GM03348 (cell line): ENCODE data around the gene ACVR2B.

Source experiments
- DNase-seq: peaks from one replicate; pipeline ENCODE4 v3.0.0; 2012; ENCODE audit warnings: low spot score

The ACVR2B gene

DNA sequence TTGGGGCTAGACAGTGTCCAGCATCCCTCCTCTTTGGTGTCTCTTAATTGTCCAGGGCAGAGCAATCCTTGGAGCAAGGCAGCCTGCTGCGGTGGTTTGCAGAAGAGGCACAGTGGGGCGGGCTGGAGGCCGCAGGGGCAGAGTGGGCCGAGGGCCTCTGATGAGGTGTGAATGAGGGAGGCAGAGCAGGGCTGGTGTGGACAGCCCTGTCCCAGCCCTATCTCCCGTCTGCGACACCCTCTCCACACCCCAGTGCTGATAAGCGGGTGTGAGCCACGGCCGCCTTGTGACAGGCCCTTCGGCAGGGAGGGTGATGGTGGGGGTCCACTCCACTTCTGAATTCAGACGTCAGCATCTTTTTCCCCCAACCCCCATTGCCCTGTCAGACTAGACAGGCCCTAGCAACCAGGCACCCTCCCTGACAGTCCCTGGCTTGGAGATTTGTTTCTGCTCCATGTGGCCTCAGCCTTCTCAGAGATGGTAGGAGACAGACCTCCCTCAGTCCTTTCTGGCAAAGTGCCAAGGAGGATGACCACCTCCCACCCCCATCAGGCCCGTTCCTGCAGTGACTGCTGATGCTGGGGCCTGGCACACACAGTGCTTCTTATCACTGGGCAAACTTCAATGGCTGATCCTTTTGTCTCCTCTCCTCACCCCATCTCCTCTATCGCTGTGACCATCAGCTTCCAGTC is 79.7 kb downstream of the ACVR2B start:
- no peak for DNase-seq

DNA sequence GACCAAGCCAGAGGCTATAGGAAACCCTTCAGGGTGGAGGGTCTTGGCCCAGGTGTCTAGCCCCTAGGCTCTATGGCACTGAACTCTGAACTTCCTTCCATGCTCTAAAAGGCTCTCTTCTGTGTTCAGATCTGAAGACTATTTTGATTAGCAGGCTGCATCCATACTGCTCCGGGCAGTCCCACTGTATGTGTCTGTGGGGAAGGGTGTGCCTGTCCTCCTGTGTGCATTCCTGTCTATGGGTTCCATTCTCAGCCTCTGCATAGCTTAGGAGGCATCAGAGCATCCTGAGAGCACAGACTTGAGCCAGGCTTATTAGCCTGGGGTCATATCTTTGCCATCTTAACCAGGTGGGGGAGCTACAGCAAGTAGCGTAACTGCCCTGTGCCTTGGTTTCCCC is 80.5 kb downstream of the ACVR2B start:
- DNase-seq: no peak

- no peak for DNase-seq
These were observed 80.9 kb downstream of the ACVR2B start for GRCh38 chr3:38534604-38535003.

DNA sequence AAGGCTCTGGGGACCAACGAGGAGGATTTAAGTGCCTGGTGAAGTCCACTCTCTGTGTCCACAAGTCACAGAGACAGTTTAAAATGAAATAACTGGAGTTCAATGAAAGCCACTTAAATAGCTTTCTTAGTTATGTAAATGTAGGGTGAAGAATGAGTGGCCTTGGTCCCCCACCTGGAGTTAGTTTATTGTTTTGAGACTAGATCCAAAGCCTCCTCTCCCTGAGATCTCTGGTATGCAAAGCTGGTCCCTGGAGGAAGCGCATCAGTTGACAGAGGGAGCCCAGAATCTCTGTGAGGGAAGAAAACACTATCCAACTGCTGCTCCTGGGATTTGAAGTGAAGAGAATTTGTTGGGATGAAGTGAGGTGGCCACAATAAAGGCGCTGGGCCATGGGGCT is 83.0 kb downstream of the ACVR2B start:
- no peak for DNase-seq

DNA sequence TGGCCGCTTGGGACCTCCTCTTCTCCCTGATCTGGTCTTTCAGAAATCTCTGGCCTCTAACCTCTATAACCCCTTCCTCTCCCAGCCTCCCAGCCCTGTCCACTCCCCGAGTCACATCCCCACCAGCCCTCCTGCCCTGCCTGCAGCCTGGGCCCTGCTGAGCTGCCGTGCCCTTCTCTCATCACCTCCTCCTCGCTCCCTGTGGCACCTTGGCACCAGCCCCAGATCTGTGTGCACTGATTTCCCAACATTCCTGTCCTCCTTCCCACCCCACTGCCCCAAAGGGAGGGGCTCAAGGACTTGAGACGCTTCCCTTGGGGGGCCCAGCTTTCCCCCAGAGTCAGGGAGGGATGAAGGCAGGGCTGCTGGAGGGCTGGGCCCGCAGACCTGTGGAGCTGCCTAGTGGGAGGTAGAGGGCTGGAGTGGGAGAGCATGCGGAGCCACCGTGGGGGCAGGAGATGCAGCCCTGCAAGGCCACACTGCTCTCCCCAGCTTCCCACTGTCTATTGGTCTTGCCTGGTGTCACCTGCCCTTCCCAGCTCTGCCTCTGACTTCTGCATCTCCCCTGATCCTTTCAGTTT is 85.2 kb downstream of the ACVR2B start:
- DNase-seq: no peak

DNA sequence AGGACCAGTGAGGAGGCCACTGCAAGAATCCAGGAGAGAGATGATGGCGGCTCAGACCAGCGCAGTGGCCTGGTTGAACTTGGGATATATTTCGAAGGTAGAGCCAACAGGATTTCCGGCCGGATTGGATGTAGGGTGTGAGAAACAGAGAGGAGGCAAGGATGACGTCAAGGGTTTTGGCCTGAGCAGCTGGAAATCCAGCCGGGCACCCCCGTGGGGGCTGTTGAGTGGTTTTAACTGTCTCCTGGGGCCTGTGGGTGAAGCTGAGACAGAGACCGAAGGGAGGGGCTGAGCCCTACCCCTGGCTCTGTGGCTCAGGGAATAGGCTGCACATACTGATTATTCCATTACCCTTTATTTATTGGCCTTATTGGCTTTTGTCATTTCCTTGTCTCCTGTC is 88.1 kb downstream of the ACVR2B start:
- DNase-seq: no peak
